Muscle of back (tissue), 11 donors: ENCODE data around the gene CNN2. TPM values are rescaled to one million over a fixed set of nuclear protein-coding genes. Genes with fewer than 3 reads are reported as not detected.

Experiments used
- DNase-seq, 3 donors: peaks; one replicate each; pipeline versions ENCODE4 v3.0.0 to v3.0.0-alpha.2; 2013
- polyA plus RNA-seq, 10 donors: library from polyadenylated mRNA; unstranded; fragments of 120-200 nt; gene quantifications; one replicate each; pipeline ENCODE4 v1.2.1, GENCODE V29; 2013; ENCODE audit not compliant: insufficient read length in 10 of 10

Gene CNN2
- polyA plus RNA-seq, 10 donors: 40.4 to 84.7 (median 54.1) TPM

DNA sequence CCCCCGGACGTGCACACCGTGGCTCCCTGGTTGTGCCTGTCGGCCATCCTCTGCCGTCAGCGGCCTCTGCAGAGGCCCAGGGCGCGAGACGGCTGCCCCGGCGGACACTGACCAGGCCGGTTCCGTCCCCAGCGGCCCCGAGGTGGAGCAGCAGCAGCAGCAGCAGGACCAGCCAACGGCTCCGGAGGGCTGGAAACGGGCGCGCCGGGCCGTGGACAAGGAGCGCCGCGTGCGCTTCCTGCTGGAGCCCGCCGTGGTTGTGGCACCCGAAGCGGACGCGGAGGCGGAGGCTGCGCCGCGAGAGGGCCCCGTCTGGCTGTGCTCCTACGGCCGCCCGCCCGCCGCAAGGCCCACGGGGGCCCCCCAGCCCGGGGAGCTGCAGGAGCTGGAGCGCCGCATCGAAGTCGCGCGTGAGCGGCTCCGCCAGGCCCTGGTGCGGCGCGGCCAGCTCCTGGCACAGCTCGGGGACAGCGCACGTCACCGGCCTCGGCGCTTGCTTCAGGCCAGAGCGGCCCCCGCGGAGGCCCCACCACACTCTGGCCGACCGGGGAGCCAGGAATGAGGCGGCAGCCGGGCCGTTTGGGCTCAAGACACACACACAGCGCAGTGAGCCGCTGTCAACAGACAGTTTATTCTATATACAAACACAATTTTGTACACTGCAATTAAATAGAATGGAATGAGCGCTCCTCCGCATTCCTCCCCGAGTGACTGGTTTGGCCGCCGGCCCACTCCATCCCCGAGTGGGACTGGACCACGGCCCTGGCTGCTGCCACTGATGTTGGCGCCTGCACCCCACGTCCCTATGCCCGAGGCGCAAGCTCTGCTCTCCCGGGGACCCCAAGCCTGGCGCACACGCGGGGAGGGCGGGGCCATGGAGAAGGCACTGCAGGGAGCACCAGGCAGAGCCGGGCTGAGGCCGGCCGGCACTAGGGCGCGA, 17.1 kb upstream of the CNN2 start:
- peak in 2 of 3 donors; percentile 27 to 76 for DNase-seq

DNA sequence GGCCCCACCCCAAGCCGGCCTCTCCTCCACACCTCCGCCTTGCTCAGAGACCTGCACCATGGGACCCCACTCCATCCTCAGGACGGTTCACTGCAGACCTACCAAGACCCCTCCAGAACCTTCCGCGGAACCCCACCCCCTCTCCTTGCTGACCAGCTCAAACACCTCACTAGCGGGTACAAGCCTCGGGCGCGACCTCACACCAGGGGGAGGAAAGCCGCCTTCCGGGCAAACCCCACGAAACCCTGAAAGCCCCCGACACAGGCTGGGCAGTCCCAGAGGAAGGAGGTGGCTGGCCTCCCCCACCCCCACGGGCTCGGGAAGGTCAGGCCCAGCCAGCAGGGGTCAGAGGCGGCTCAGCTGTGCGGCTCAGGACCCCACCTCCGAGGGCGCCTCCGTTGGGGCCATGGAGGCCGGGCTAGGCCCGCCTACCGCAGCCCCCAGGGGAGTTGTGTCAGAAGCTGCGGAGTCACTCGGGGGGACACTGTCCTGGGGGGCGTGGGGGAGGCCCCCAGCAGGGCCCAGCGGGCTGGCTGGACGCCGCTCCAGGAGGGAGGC, 16.3 kb upstream of the CNN2 start:
- no peak for DNase-seq

GRCh38 chr19:1010586-1011510, 15.6 kb upstream of the CNN2 start:
- no peak for DNase-seq

- DNase-seq: no peak
Measured at GRCh38 chr19:1011831-1012333, 14.5 kb upstream of the CNN2 start.

- DNase-seq: no peak
Measured at GRCh38 chr19:1012334-1012733, 14.1 kb upstream of the CNN2 start.

DNA sequence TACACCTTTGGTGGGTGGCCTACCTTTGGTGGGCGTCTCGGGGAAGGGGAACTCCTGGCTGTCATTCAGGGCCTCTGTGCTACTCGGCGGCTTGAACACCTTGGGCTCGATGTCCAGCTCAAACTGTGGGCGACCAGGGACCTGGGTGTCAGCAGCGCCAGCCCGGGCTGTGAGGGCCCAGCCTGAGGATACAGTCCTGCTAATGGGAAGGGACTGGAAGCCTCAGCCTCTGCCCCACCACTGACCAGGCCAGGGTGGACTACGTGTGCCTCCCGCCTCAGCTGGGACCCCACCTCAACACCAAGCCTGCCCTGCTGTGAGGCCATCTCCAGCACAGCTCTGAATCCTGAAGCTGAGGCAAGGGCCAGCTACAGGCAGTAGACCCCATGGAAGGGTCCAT, 13.2 kb upstream of the CNN2 start:
- DNase-seq: no peak

- no peak for DNase-seq
Measured at GRCh38 chr19:1014161-1015060, 12.0 kb upstream of the CNN2 start.

GRCh38 chr19:1015061-1015781, 11.2 kb upstream of the CNN2 start:
- no peak for DNase-seq

- DNase-seq: peak in 1 of 3 donors; percentile 62
Measured at GRCh38 chr19:1015782-1016646, 10.4 kb upstream of the CNN2 start.

GRCh38 chr19:1016647-1017114, 9.7 kb upstream of the CNN2 start:
- no peak for DNase-seq

- no peak for DNase-seq
Measured at GRCh38 chr19:1017115-1017905, 9.1 kb upstream of the CNN2 start.

DNA sequence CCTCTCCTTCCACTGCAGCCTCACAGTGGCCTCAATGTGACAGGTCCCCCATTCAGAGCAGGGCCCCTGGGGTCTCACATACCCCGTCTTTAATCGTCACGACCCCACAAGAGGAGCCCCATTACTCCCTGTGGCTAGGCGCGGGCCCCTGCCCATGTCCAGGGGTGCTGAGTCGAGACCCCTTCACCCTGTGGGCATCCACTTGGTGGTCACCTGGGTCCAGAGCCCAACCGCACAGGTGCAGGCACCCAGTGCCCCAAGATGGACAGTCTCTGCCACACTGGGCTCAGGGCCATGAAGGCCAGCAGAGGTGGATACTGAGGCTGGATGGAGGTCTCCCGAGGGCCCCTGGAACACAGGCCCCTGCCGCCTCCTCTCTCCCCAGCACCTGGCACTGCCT, 8.5 kb upstream of the CNN2 start:
- no peak for DNase-seq

DNA sequence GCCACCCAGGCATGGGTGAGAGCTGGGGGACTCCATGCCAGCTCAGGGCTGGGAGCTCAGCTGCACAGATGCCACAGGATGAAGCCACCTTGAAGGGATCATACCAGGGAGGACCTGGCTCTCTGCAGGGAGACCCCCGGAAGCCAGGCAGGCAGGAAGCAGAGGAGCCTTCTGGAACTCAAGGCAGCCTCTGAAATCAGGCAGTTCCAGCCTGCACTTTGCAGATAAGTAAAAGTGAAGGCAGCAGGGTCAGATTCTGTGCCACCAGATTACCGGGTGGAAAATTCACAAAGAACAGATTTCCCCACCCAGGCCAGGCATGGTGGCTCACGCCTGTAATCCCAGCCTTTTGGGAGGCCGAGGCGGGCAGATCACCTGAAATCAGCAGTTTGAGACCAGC, 8.0 kb upstream of the CNN2 start:
- DNase-seq: no peak

DNA sequence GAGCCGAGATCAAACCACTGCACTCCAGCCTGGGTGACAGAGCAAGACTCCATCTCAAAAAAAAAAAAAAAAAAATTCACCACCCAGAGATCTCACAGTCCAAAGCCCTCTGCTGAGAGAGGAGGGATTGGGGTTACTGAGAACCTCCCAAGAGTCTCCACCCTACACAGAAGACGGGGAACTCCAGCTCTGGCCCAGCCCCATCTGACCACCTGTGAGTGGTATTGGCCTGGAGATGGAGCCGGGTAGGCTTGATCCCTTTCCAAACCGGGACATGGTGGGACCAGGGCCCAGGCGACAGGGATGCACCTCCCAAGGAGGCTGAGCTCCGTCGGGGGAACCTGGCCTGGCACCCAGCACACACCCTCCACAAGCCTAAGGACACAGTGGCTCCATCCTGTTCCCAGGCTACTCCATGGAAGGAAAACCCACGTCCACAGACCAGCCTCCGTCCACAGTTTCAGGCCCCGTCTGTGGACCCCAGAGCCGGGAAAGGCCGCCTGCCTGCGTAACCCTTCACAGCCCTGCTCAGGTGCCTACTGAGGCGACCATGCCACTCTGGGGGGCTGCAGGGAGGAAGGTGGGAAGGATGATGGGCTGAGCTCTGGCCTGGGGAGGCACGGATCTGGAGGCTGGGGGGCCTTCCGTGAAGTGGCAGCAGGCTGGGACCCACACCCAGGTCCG, 7.3 kb upstream of the CNN2 start:
- no peak for DNase-seq

GRCh38 chr19:1019616-1019961, 6.8 kb upstream of the CNN2 start:
- no peak for DNase-seq

DNA sequence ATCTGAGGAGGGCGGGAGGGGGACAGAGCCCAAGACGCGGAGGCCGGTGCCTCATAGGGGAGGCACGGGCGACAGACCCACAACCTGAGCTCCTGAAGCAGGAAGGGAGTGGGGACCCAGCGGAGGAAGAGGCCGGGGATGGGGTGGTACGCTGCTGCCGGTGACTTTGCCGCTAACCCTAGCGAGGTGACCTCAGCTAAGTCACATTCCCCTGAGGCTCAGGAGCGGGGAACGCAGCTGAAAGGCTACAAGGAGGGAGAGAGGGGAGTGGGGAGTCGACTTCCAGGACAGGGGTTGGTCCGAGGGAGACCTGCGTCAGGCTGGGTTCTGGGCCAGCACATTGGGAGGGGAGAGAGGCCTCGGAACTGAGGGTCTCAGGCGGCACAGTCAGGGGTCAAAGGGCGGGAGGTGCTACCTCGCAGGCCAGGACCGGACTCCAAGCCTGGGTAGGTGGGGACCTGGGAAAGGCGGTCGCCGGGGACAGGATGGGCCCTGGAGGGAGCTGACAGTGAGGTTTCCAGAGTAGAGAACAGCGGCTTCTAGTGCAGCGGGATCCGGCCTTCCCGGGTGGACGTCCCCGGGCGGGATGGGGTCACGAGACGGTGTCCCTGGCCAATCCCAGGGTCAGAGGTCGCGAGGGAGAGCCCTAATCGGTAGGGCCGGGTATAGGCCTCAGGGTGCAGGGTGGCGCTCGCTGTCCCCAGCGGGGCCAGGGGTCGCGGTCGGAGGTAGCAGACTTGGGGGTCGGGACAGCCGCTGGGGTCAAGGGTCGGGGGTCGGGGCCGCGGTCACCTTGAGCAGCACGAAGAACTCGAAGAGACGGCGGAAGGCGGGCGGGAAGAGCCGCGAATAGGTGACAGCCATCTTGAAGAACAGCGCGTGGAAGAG, 6.2 kb upstream of the CNN2 start:
- DNase-seq: no peak
